Neural crest cell (in vitro differentiated cells): Measurements from ENCODE around the gene C1orf232. TPM values are rescaled to one million over a fixed set of nuclear protein-coding genes. Genes with fewer than 3 reads are reported as not detected.

Experiments
- DNase-seq: peaks from one replicate; pipeline ENCODE4 v3.0.0; 2021; ENCODE audit warnings: low read depth, mixed read lengths, low spot score
- H3K27ac Mint-ChIP-seq: one replicate; pipeline ENCODE4 v1.8.0; 2021; ENCODE audit warnings: mild to moderate bottlenecking, mixed read lengths; ENCODE audit not compliant: unreplicated experiment
- H3K27me3 Mint-ChIP-seq: 2 replicates; pipeline ENCODE4 v1.8.0; 2021; ENCODE audit warnings: low read depth, mild to moderate bottlenecking, mixed read lengths
- H3K36me3 Mint-ChIP-seq: 2 replicates; pipeline ENCODE4 v1.8.0; 2021; ENCODE audit warnings: low read depth, mild to moderate bottlenecking, mixed read lengths
- H3K4me1 Mint-ChIP-seq: 2 replicates; pipeline ENCODE4 v1.8.0; 2021; ENCODE audit warnings: mixed read lengths
- H3K4me3 Mint-ChIP-seq: one replicate; pipeline ENCODE4 v1.8.0; 2021; ENCODE audit warnings: mild to moderate bottlenecking, mixed read lengths
- H3K9me3 Mint-ChIP-seq: 2 replicates; pipeline ENCODE4 v1.8.0; 2021; ENCODE audit warnings: mixed read lengths
- total RNA-seq: library from RNA; stranded (reverse); gene quantifications from 2 replicates; pipeline ENCODE4 v1.2.1, GENCODE V29; 2021
- TF ChIP-seq, protein P1 (sequence below): fragments of 200-600 bp; sonication (generic); conservative IDR thresholded peaks from 2 replicates; pipeline ENCODE4 v1.5.0; 2021; ENCODE audit warnings: antibody characterized with exemption, mild to moderate bottlenecking

The C1orf232 gene
- total RNA-seq, 1 donor from 2014 or later = not detected

GRCh38 chr1:26119892-26120608, 48.7 kb downstream of the C1orf232 start:
- DNase-seq = no peak
- no peaks in the 10 kb centered on the region for H3K27me3 Mint-ChIP-seq
- no peak overlapping the region for H3K27ac Mint-ChIP-seq
- no peaks in the 10 kb centered on the region for H3K9me3 Mint-ChIP-seq
- no peaks in the 10 kb centered on the region for H3K4me1 Mint-ChIP-seq
- no peaks in the 10 kb centered on the region for H3K36me3 Mint-ChIP-seq
- H3K4me3 Mint-ChIP-seq = no peak overlapping the region
- TF ChIP-seq, protein P1, sequence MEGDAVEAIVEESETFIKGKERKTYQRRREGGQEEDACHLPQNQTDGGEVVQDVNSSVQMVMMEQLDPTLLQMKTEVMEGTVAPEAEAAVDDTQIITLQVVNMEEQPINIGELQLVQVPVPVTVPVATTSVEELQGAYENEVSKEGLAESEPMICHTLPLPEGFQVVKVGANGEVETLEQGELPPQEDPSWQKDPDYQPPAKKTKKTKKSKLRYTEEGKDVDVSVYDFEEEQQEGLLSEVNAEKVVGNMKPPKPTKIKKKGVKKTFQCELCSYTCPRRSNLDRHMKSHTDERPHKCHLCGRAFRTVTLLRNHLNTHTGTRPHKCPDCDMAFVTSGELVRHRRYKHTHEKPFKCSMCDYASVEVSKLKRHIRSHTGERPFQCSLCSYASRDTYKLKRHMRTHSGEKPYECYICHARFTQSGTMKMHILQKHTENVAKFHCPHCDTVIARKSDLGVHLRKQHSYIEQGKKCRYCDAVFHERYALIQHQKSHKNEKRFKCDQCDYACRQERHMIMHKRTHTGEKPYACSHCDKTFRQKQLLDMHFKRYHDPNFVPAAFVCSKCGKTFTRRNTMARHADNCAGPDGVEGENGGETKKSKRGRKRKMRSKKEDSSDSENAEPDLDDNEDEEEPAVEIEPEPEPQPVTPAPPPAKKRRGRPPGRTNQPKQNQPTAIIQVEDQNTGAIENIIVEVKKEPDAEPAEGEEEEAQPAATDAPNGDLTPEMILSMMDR = no peak

DNA sequence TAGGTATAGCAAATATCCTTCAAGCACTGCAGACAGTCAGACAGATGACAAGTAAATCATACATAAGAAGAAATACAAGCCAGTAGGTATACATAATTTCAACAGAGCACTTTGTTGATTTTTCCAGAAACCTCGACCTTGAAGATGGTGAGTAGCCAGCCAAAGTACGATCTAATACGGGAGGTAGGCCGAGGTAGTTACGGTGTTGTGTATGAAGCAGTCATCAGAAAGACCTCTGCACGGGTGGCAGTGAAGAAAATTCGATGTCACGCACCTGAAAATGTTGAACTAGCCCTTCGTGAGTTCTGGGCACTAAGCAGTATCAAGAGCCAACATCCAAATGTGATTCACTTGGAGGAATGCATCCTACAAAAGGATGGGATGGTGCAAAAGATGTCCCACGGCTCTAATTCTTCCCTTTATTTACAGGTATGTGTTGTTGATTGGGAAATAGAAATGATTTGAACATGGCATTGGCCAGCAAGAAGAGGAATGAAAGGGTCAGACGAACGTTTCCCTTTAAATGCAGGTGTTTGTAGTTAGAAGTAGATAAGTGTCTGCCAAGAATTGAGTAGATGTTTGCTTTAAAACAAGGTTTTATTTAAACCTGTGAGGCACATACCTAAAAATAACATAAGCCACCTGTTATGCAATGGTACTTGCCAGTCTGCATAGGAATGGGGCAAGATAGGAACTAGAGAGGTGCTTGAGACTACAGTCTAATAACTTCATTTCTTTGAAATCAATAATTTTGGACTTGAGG, 54.4 kb downstream of the C1orf232 start:
- TF ChIP-seq, protein P1 = no peak
- peaks cover 29% of the 10 kb centered on the region for H3K4me1 Mint-ChIP-seq
- H3K36me3 Mint-ChIP-seq = no peaks in the 10 kb centered on the region
- H3K27me3 Mint-ChIP-seq = no peaks in the 10 kb centered on the region
- peak overlapping the region; percentile 75 for H3K4me3 Mint-ChIP-seq
- H3K27ac Mint-ChIP-seq = no peak overlapping the region
- DNase-seq = no peak
- no peaks in the 10 kb centered on the region for H3K9me3 Mint-ChIP-seq

Other genes with a start within 250 kb of the C1orf232 start
- 10.6 and 10.7 TPM in 2 replicates for gene PAFAH2, start 170.9 kb downstream of the C1orf232 start, total RNA-seq
- gene EXTL1, start 147.2 kb downstream of the C1orf232 start, total RNA-seq = 7.6 and 8.1 TPM in 2 replicates
- gene SLC30A2, start 122.8 kb downstream of the C1orf232 start, total RNA-seq = not detected in 2 replicates
- not detected in 2 replicates for gene TRIM63, start 101.3 kb downstream of the C1orf232 start, total RNA-seq
- 22.8 and 23.8 TPM in 2 replicates for gene PDIK1L, start 57.1 kb downstream of the C1orf232 start, total RNA-seq
- gene FAM110D, start 9.9 kb downstream of the C1orf232 start, total RNA-seq = 1.0 and 1.2 TPM in 2 replicates
- gene ZNF593, start 945 bp upstream of the C1orf232 start, total RNA-seq = 34.3 and 36.2 TPM in 2 replicates
- gene ZNF593OS, start 2.9 kb upstream of the C1orf232 start, total RNA-seq = not detected in 2 replicates
- gene CNKSR1, start 8.5 kb upstream of the C1orf232 start, total RNA-seq = 3.0 and 3.6 TPM in 2 replicates
- not detected in 2 replicates for gene CATSPER4, start 21.6 kb upstream of the C1orf232 start, total RNA-seq
- gene CEP85, start 65.2 kb upstream of the C1orf232 start, total RNA-seq = 46.6 and 48.0 TPM in 2 replicates
- gene SH3BGRL3, start 111.1 kb upstream of the C1orf232 start, total RNA-seq = 97.9 and 100 TPM in 2 replicates
- gene UBXN11, start 137.7 kb upstream of the C1orf232 start, total RNA-seq = 33.5 and 35.5 TPM in 2 replicates
- not detected in 2 replicates for gene CD52, start 149.0 kb upstream of the C1orf232 start, total RNA-seq
- gene CRYBG2, start 185.2 kb upstream of the C1orf232 start, total RNA-seq = 3.8 and 6.3 TPM in 2 replicates
- gene ZNF683, start 203.8 kb upstream of the C1orf232 start, total RNA-seq = not detected in 2 replicates
- 445 and 455 TPM in 2 replicates for gene LIN28A, start 241.9 kb upstream of the C1orf232 start, total RNA-seq